ENCODE measurements around the gene EEF1A2.
A peak's percentile ranks its signal among the peaks of the same experiment; 100 is the strongest.

The EEF1A2 gene

DNA sequence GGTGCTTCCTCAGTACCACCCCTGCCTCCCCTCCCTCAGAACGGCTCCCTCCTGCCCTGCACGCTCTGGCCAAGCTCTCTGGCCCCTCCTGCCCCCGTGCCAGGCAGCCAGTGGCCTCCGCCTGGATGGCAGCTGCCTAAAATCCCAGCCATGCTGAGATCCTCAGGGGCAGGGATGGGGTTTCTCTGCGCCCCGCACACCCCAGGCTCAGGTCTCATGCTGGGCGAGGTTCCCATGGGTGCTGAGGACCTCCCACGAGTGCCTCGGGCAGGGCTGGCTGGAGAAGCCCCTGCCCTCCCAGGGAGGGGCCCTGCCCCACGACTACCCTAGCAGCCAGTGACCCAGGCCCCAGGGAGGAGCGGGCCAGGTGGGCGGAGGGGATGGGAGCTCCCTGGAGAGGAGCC, 35.5 kb upstream of the EEF1A2 start:
- TF ChIP-seq CREB1 (IDR thresholded peaks at IDR 0.05; ENCODE audit: low read depth) (no peak), CEBPB (IDR thresholded peaks at IDR 0.05) (no peak)

DNA sequence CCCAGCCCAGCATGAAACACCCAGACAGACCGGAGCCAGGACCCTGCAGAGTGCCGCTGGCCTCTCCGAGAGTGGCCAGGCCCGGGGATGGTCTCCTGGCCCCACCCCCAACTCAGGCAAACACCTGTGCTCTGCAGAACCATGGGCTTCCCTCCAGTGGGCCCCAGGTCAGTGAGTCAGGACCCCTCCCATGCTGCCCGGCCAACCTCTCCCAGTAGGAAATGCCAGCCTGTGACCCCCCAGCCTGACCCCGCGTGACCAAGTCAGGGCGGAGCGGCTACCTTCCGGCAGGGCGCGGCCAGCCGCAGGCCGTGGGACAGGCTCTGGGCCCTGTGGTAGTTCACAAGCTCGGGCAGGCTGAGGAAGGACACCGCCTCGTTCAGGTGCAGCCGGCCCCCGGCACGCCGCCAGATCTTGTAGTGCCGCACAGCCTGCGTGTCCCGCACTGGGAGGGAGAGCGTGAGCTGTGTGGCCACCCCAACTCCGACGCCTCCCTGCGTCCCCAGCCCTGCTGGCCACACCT, 35.0 kb upstream of the EEF1A2 start:
- TF ChIP-seq CEBPB (IDR thresholded peaks at IDR 0.05) (no peak), ZBTB7A (IDR thresholded peaks at IDR 0.05; ENCODE audit: low read depth) (peak; percentile 71; the same call in 1 of the 2 replicates), NFIC (IDR thresholded peaks at IDR 0.05) (no peak)
- TF ChIP-seq, protein P1, sequence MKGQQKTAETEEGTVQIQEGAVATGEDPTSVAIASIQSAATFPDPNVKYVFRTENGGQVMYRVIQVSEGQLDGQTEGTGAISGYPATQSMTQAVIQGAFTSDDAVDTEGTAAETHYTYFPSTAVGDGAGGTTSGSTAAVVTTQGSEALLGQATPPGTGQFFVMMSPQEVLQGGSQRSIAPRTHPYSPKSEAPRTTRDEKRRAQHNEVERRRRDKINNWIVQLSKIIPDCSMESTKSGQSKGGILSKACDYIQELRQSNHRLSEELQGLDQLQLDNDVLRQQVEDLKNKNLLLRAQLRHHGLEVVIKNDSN (IDR thresholded peaks at IDR 0.05) = peak; percentile 28; the same call in 1 of the 2 replicates
- TF ChIP-seq, protein P2, sequence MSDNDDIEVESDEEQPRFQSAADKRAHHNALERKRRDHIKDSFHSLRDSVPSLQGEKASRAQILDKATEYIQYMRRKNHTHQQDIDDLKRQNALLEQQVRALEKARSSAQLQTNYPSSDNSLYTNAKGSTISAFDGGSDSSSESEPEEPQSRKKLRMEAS (IDR thresholded peaks at IDR 0.05) = peak; percentile 29; the same call in 1 of the 2 replicates

DNA sequence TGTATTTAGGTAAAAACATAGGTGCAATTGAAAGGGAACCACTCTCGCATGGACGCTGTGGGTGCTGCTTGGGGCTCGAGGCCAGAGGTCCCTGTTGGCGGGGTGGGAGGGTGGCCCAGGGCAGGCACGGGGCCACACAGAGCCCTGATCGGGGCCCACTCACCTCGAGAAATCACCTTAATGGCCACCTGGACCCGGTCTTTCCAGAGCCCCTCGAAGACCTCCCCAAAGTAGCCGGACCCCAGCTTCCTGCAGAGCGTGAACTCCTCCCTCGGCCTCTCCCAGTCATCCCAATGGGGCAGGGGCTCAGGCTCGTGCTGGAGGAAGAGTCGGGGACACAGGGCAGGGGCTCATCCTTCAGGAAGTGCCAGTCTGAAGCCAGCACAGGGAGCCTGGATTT, 34.5 kb upstream of the EEF1A2 start:
- no peak for TF ChIP-seq TCF12 (IDR thresholded peaks at IDR 0.05; ENCODE audit: low read depth)
- TF ChIP-seq, protein P2 (IDR thresholded peaks at IDR 0.05) = no peak
- TF ChIP-seq, protein P3, sequence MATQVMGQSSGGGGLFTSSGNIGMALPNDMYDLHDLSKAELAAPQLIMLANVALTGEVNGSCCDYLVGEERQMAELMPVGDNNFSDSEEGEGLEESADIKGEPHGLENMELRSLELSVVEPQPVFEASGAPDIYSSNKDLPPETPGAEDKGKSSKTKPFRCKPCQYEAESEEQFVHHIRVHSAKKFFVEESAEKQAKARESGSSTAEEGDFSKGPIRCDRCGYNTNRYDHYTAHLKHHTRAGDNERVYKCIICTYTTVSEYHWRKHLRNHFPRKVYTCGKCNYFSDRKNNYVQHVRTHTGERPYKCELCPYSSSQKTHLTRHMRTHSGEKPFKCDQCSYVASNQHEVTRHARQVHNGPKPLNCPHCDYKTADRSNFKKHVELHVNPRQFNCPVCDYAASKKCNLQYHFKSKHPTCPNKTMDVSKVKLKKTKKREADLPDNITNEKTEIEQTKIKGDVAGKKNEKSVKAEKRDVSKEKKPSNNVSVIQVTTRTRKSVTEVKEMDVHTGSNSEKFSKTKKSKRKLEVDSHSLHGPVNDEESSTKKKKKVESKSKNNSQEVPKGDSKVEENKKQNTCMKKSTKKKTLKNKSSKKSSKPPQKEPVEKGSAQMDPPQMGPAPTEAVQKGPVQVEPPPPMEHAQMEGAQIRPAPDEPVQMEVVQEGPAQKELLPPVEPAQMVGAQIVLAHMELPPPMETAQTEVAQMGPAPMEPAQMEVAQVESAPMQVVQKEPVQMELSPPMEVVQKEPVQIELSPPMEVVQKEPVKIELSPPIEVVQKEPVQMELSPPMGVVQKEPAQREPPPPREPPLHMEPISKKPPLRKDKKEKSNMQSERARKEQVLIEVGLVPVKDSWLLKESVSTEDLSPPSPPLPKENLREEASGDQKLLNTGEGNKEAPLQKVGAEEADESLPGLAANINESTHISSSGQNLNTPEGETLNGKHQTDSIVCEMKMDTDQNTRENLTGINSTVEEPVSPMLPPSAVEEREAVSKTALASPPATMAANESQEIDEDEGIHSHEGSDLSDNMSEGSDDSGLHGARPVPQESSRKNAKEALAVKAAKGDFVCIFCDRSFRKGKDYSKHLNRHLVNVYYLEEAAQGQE (IDR thresholded peaks at IDR 0.05; ENCODE audit: low read depth) = no peak
- TF ChIP-seq ZBTB7A (IDR thresholded peaks at IDR 0.05; ENCODE audit: low read depth) = no peak
- TF ChIP-seq YY1 (IDR thresholded peaks at IDR 0.05; ENCODE audit: low read depth) = no peak
- TF ChIP-seq EGR1 (IDR thresholded peaks at IDR 0.05) = no peak

DNA sequence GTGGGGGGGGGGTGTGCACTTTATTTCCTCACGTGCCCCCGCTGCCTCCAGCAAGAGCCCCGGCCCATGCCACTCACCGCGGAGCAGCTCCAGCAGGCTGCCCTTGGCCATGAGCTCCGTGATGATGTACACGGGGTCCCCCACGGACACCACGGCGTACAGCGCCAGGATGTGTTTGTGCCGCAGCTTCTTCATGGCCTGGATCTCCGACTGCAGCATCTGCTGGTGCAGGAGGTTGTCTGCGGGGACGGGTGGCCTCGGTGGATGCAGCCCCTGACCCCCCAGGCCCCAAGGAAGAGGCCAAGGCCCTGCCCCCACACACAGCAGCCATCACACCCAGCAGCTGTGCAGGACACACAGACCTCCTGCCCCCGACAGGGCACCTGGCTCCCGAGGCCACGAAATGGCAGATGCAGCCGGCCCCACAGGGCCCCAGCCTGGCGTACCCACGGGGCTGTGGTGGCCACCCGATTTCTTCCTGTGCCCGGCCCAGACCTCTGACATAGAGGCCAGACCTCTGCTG, 33.6 kb upstream of the EEF1A2 start:
- TF ChIP-seq EP300 (IDR thresholded peaks at IDR 0.05; ENCODE audit: borderline replicate concordance) (no peak), RAD21 (IDR thresholded peaks at IDR 0.05; ENCODE audit: low read depth) (no peak), CEBPB (IDR thresholded peaks at IDR 0.05) (no peak), YY1 (IDR thresholded peaks at IDR 0.05; ENCODE audit: low read depth) (no peak)
- TF ChIP-seq, protein P1 (IDR thresholded peaks at IDR 0.05) = no peak
- TF ChIP-seq, protein P2 (IDR thresholded peaks at IDR 0.05) = no peak

DNA sequence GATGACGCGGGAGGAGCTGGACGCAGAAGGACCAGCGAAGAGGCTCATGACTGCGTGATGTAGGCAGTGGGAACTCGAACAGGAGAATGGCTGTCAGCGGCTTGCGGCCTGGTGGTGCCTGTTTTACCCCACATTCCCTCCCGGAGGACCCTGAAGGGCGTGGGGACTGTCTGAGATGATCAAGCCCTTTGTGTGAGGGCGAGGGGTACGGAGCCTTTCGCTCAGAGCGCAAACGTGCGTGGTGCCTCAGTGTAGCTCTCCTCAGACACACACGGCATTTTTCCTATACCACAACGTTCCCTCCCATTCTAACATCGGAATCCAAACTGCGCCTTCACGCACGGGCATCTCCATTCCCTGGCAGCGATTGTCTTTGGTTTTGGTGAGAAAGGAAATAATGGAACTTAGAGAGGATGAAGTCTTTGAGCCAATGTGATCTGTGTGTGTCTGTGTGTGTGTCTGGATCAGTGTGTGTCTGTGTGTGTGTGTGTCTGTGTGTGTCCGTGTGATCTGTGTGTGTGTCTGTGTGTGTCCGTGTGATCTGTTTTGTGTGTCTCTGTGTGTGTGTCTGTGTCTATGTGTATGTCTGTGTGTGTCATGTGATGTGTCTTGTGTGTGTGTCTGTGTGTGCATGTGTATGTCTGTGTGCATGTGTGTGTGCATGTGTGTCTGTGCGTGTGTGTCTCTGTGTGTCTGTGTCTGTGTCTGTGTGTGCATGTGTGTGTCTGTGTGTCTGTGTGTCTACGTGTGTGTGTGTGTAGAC, 33.0 kb upstream of the EEF1A2 start:
- TF ChIP-seq CEBPB (IDR thresholded peaks at IDR 0.05) (no peak), RAD21 (IDR thresholded peaks at IDR 0.05; ENCODE audit: low read depth) (no peak), CREB1 (IDR thresholded peaks at IDR 0.05; ENCODE audit: low read depth) (no peak), FOXM1 (IDR thresholded peaks at IDR 0.05; ENCODE audit: borderline replicate concordance, low read depth) (no peak), TAF1 (IDR thresholded peaks at IDR 0.05; ENCODE audit: low read depth) (no peak), TCF12 (IDR thresholded peaks at IDR 0.05; ENCODE audit: low read depth) (no peak), YY1 (IDR thresholded peaks at IDR 0.05; ENCODE audit: low read depth) (no peak)
- TF ChIP-seq, protein P3 (IDR thresholded peaks at IDR 0.05; ENCODE audit: low read depth) = no peak
- TF ChIP-seq, protein P2 (IDR thresholded peaks at IDR 0.05) = no peak
- TF ChIP-seq, protein P1 (IDR thresholded peaks at IDR 0.05) = no peak

DNA sequence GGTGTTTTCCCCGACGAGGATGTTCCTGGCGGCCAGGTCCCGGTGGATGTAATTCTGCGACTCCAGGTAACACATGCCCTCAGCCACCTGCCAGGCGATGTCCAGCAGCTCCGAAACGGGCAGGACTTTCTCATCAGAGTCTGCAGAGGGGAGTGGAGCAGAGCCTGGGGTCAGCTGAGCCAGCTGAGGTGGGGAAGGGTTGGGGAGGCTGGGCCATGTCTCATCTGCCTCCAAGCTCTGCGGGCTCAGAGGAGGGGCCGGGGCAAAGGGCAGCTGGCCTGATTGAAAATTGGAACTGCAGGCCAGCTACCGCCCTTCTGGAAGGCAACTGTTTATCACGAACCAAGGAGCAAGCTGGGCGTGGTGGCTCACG, 31.9 kb upstream of the EEF1A2 start:
- TF ChIP-seq TEAD4 (IDR thresholded peaks at IDR 0.05) (no peak), CREB1 (IDR thresholded peaks at IDR 0.05; ENCODE audit: low read depth) (no peak), YY1 (IDR thresholded peaks at IDR 0.05; ENCODE audit: low read depth) (no peak), CEBPB (IDR thresholded peaks at IDR 0.05) (no peak), RAD21 (IDR thresholded peaks at IDR 0.05; ENCODE audit: low read depth) (no peak), EGR1 (IDR thresholded peaks at IDR 0.05) (no peak), NFIC (IDR thresholded peaks at IDR 0.05) (no peak), ZBTB7A (IDR thresholded peaks at IDR 0.05; ENCODE audit: low read depth) (no peak), FOXM1 (IDR thresholded peaks at IDR 0.05; ENCODE audit: borderline replicate concordance, low read depth) (no peak), TAF1 (IDR thresholded peaks at IDR 0.05; ENCODE audit: low read depth) (no peak), TCF12 (IDR thresholded peaks at IDR 0.05; ENCODE audit: low read depth) (no peak), EP300 (IDR thresholded peaks at IDR 0.05; ENCODE audit: borderline replicate concordance) (no peak)
- TF ChIP-seq, protein P2 (IDR thresholded peaks at IDR 0.05) = no peak
- TF ChIP-seq, protein P3 (IDR thresholded peaks at IDR 0.05; ENCODE audit: low read depth) = no peak
- TF ChIP-seq, protein P1 (IDR thresholded peaks at IDR 0.05) = no peak
